K562 treated with DMSO at 1 percent for 12 hours (cell line): ENCODE data around the gene PPFIBP1. TPM values are rescaled to one million over a fixed set of nuclear protein-coding genes. Genes with fewer than 3 reads are reported as not detected.

ENCODE experiments used
- total RNA-seq: library from RNA; unstranded; fragments of 300-600 nt; gene quantifications from 2 replicates; pipeline ENCODE4 v1.2.3, GENCODE V29; 2022; ENCODE audit not compliant: insufficient read depth

Gene PPFIBP1
- 1.3 and 2.3 TPM in 2 replicates for total RNA-seq

DNA sequence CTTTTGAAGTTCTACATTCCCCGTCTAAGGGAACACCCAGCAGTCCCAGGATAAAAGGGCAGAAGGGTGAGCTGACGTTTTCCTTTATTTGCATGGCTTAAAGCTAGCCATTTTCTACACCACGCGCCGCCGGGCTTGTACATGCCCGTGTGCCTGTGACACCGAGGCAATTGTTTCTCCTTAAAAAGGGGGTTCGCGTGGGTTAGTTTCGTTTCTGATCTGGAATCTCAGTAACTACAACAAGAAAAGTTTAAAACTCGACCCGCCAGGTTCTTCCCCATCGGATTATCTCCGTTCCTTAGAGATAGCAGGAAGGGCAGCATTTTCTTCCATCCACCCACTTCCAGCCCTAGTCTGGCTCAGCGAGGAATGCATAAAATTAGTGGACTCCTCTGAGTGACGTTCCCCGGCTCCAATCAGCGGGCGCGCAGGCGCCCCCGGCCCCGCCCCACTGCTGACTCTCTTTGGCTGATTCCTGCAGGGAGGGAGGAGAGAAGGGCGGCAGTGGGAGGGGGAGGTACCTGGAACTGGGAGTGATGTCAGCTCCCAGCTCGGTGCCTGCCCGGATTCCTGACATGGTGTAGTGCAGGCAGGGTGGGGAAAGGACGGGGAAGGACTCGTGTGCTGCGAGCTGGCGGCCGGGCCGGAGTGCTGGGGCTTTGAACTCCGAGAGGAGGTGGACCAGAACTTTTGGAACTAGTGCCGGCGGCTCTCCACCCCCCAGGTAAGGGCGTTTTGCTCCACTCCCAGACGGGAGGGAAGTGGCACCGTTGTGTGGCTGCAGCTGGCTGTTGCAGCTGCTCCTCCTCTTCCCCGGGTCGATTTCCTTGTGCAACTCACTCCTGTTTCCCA is at the start of gene PPFIBP1:
PPFIBP1 (plus strand) TSS at position 565 of the 852 bp plus-strand sequence. CDS start 109,191 bp downstream, outside the sequence.

DNA sequence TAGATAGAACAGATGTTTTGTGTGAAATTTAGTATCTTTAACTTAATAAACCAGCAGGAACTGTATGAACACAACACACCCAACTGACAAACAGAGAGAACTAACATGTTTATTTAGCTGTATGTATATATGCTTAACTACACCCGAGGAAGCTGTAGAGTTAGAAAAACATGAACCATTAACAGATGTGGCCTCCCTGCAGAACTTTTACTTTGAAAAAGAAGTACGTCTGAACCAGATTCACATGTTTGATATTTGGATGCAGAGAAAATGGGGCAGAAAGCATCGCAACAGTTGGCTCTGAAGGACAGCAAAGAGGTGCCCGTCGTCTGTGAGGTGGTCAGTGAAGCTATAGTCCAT is 172.3 kb downstream of the PPFIBP1 start, which contains the start of gene REP15:
REP15 (plus strand) TSS at position 155 of the 360 bp plus-strand sequence; CDS start at position 271, 116 bp downstream.

DNA sequence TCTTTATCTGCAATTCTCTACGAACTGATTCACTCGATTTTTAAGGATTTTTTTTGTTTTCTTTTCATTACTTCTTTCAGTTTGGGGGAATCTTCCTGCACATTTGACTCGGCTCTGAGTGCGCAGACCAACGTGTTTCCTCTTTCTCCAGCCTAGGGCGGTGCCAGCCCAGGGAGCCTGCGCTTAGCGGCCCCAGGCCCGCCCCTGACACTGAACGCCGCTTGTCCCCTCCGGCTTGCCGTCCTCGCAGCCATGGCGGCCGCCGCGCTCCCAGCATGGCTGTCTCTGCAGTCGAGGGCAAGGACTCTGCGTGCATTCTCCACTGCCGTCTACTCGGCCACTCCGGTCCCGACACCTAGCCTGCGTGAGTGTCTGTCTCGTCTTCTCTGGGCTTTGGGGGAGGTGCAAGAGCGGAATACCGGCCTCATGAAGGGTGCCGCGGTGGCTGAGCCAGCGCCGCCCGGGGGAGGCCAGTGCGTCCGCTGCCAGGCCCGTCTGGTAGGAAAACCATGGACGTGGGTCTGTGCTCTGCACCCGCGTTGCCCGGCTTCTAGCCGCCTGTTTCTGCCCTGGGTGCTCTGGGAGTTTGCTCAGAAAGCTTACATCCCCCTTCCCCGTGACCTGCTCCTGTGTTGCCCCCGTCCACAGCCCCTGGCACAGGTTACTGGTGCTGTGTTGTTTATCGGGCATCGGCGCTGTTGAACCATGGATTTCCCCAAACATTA is 186.7 kb downstream of the PPFIBP1 start, which contains the start of gene MRPS35:
MRPS35 (plus strand) TSS at position 241 of the 725 bp plus-strand sequence; CDS start at position 253, 12 bp downstream.

Other genes starting within 250 kb of the PPFIBP1 start
- 0.32 TPM in 1 of 2 replicates, not detected in the other for gene BMAL2, start 191.4 kb upstream of the PPFIBP1 start, total RNA-seq
- gene SMCO2, start 77.5 kb upstream of the PPFIBP1 start, total RNA-seq, result not detected in 2 replicates
- not detected in 2 replicates for gene REP15, start 172.2 kb downstream of the PPFIBP1 start, total RNA-seq
- 28.9 and 40.1 TPM in 2 replicates for gene MRPS35, start 186.6 kb downstream of the PPFIBP1 start, total RNA-seq